ENCODE measurements around the gene BORCS5. TPM values are rescaled to one million over a fixed set of nuclear protein-coding genes. Genes with fewer than 3 reads are reported as not detected.

BORCS5 gene
- total RNA-seq, 2 donors from 2014 or later: 15.2 to 26.1 TPM

DNA sequence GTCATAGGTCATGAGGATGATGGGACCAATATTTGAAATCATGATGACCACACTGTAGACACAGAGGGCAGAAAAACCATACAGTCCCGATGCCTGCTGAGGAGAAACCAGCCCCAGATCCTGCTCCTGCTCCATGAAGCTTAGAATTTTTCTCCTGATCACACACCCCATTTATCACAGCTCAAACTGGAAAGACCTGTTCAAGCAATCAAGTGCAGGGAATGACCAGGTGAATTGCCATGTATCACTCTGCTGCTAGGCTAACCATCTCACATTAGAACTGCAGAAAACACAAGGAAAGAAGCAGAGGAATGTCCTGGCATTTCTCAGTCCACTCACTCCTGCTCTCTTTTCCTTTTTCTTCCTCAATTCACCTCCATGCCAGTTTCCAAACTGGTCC is 25.0 kb upstream of the BORCS5 start:
- WGBS, 2 experiments (ENCODE audit: insufficient coverage in 1 of 2, insufficient read length in 1 of 2): 71 to 89% methylated on average over 1 of the region's 1 CpG
- Mint-ChIP-seq H3K4me1 (peaks cover 21% of the 10 kb centered on the region), H3K27me3 (ENCODE audit: insufficient read depth) (no peaks in the 10 kb centered on the region), H3K36me3 (ENCODE audit: low read depth) (no peaks in the 10 kb centered on the region), H3K9me3 (no peaks in the 10 kb centered on the region), H3K27ac (no peak overlapping the region), H3K4me3 (no peak overlapping the region)
- Histone ChIP-seq H3K27me3 (ENCODE audit: control insufficient read depth, insufficient read depth, low read length, poor library complexity, severe bottlenecking) (no peaks in the 10 kb centered on the region), H3K9me3 (ENCODE audit: control insufficient read depth, low read length) (no peaks in the 10 kb centered on the region), H3K27ac (ENCODE audit: low read depth, low read length) (no peak overlapping the region), H3K4me1 (ENCODE audit: control insufficient read depth, insufficient read depth, low read length) (no peaks in the 10 kb centered on the region), H3K4me3 (ENCODE audit: low read length) (no peak overlapping the region), H3K9ac (ENCODE audit: extremely low read depth, low read length, poor library complexity, severe bottlenecking) (no peak overlapping the region), H3K36me3 (ENCODE audit: control insufficient read depth, insufficient read depth, low read length) (no peaks in the 10 kb centered on the region)
- TF ChIP-seq, protein P1, sequence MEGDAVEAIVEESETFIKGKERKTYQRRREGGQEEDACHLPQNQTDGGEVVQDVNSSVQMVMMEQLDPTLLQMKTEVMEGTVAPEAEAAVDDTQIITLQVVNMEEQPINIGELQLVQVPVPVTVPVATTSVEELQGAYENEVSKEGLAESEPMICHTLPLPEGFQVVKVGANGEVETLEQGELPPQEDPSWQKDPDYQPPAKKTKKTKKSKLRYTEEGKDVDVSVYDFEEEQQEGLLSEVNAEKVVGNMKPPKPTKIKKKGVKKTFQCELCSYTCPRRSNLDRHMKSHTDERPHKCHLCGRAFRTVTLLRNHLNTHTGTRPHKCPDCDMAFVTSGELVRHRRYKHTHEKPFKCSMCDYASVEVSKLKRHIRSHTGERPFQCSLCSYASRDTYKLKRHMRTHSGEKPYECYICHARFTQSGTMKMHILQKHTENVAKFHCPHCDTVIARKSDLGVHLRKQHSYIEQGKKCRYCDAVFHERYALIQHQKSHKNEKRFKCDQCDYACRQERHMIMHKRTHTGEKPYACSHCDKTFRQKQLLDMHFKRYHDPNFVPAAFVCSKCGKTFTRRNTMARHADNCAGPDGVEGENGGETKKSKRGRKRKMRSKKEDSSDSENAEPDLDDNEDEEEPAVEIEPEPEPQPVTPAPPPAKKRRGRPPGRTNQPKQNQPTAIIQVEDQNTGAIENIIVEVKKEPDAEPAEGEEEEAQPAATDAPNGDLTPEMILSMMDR (conservative IDR thresholded peaks at IDR 0.05): no peak
- no peak for DNase-seq

DNA sequence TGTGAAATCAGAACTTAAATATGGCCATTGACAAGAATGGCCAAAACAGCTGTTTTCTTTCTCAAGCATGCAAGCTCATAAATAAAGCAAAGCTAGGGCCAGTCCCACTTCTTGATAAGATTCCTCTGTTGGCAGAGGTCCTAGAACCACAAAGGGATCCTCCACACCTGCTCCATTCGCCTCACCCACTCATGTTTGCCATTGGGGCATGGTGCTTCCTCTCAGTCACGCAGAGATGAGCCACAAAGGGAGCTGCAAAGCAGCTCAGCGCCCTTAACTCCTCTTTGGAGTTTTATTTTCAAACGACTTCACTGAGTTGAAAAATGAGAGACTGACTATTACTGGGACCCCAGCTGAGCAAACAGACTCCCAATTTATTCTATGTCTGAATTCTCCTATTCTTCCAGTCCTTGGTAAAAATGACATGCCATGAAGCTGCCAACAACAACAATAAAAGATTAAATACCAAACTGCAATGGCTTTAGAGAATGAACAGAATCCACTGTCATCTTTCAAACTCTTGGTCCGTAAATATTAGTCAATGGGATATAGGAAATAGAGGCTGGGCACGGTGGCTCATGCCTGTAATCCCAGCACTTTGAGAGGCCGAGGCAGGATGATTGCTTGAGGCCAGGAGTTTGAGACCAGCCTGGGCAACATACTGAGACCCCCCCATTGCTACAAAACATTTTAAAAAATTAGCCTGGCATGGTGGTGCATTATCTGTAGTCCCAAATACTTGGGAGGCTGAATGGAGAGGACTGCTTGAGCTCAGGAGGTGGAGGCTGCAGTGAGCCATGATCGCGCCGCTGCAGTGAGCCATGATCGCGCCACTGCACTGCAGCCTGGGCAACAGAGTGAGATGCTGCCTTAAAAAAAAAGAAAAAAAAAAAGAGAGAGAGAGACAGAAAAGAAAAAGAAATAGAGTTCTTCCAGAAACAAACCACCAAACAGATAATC is 23.2 kb upstream of the BORCS5 start:
- H3K27me3 ChIP-seq (ENCODE audit: control insufficient read depth, insufficient read depth, low read length, poor library complexity, severe bottlenecking): no peaks in the 10 kb centered on the region
- WGBS, 2 experiments (ENCODE audit: insufficient coverage in 1 of 2, insufficient read length in 1 of 2): 89 to 96% methylated on average over 7 to 12 of the region's 12 CpGs
- no peak for DNase-seq
- H3K4me3 Mint-ChIP-seq: no peak overlapping the region
- H3K9ac ChIP-seq (ENCODE audit: extremely low read depth, low read length, poor library complexity, severe bottlenecking): no peak overlapping the region
- no peak overlapping the region for H3K27ac ChIP-seq (ENCODE audit: low read depth, low read length)
- H3K27me3 Mint-ChIP-seq (ENCODE audit: insufficient read depth): no peaks in the 10 kb centered on the region
- H3K27ac Mint-ChIP-seq: no peak overlapping the region
- no peak overlapping the region for H3K4me3 ChIP-seq (ENCODE audit: low read length)
- H3K36me3 ChIP-seq (ENCODE audit: control insufficient read depth, insufficient read depth, low read length): no peaks in the 10 kb centered on the region
- peaks cover 17% of the 10 kb centered on the region for H3K4me1 Mint-ChIP-seq
- H3K4me1 ChIP-seq (ENCODE audit: control insufficient read depth, insufficient read depth, low read length): no peaks in the 10 kb centered on the region
- TF ChIP-seq, protein P1 (conservative IDR thresholded peaks at IDR 0.05): no peak
- no peaks in the 10 kb centered on the region for H3K9me3 Mint-ChIP-seq
- H3K9me3 ChIP-seq (ENCODE audit: control insufficient read depth, low read length): no peaks in the 10 kb centered on the region
- H3K36me3 Mint-ChIP-seq (ENCODE audit: low read depth): no peaks in the 10 kb centered on the region

DNA sequence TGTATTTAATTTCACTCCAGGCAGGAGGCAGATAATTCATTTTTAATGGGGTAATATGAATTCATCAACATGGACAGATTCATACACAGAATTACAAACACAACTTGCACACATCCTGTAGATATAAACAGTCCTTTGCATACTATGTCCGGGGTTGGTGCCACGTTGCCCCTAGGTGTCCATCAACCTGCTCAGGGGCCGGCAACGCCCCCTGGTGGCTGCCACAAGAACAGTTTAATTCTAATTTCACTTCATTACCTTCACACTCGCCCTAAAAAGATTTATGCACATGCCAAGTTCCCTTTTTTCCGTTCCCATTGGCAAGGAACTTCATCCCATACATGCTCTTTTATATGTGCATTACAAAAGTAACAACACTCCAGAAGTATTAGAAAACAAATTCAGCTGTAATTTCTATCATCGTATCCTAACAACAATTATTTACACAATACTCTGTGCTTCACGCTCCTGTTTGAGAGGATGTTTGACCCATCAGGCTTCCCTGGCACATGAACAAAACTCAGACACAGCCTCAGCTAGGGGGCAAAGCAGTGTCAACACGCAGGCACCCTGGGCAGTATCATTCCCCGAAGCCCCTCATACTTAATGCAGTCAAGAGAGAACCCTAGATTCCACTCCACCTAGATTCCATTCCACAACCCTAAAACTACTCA is 22.4 kb upstream of the BORCS5 start:
- WGBS, 2 experiments (ENCODE audit: insufficient coverage in 1 of 2, insufficient read length in 1 of 2): 29 to 42% methylated on average over 8 to 10 of the region's 10 CpGs
- H3K4me1 Mint-ChIP-seq: peaks cover 17% of the 10 kb centered on the region
- Histone ChIP-seq H3K9me3 (ENCODE audit: control insufficient read depth, low read length) (no peaks in the 10 kb centered on the region), H3K36me3 (ENCODE audit: control insufficient read depth, insufficient read depth, low read length) (no peaks in the 10 kb centered on the region), H3K4me1 (ENCODE audit: control insufficient read depth, insufficient read depth, low read length) (no peaks in the 10 kb centered on the region), H3K27ac (ENCODE audit: low read depth, low read length) (no peak overlapping the region), H3K9ac (ENCODE audit: extremely low read depth, low read length, poor library complexity, severe bottlenecking) (no peak overlapping the region), H3K27me3 (ENCODE audit: control insufficient read depth, insufficient read depth, low read length, poor library complexity, severe bottlenecking) (no peaks in the 10 kb centered on the region), H3K4me3 (ENCODE audit: low read length) (no peak overlapping the region)
- H3K4me3 Mint-ChIP-seq: no peak overlapping the region
- TF ChIP-seq, protein P1 (conservative IDR thresholded peaks at IDR 0.05): peak; percentile 100
- no peaks in the 10 kb centered on the region for H3K36me3 Mint-ChIP-seq (ENCODE audit: low read depth)
- H3K9me3 Mint-ChIP-seq: no peaks in the 10 kb centered on the region
- peak; percentile 89 for DNase-seq
- no peaks in the 10 kb centered on the region for H3K27me3 Mint-ChIP-seq (ENCODE audit: insufficient read depth)
- peak overlapping the region; percentile 32 for H3K27ac Mint-ChIP-seq
